ENCODE results near the gene PNRC1.
A peak's percentile ranks its signal among the peaks of the same experiment; 100 is the strongest.
"Not testable (repeated sequence)": the region's sequence is repeated elsewhere in the genome, so short reads cannot be mapped to it uniquely, and the experiment has no call there.

Gene PNRC1

DNA sequence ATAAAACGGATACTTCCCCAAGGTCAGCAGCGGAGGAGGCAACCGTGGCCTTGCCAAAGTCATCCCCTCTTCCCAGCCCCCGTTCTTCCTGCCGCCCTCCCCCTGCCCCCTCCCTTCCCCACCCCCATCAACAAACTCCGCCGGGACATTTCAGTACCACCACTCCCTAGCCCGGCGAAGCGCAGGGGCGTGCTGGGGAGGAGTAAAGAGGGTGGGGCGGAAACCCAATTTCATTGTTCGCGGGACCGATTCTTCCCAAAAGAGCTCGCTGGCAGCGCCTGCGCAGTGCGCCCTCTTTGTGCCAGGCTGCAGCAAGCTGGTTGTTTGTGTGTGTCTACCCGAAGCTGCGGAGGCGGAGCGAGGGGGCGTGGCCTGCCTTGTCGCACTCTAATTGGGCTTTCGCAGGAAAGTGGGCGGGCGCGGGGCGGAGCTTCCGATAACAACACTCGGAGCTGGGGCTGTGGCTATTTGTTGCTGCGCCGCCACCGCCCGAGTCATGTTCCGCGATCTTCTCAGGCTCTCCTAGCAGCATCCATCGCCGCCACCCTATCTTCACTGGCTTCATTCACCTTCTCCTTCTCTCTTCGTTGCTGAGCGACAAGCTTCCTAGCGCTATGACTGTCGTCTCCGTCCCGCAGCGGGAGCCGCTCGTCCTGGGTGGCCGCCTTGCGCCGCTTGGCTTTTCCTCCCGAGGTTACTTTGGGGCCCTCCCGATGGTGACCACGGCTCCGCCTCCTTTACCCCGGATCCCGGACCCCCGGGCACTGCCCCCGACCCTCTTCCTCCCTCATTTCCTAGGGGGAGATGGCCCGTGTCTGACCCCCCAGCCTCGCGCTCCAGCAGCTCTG lies at the start of gene PNRC1:
PNRC1 (plus strand) TSS at position 471 of the 848 bp plus-strand sequence; CDS start at position 615, 144 bp downstream.
- peak within 1 kb of the TSS; percentile 98 for H3K27ac Mint-ChIP-seq
- ATAC-seq = peak; percentile 89
- H3K36me3 Mint-ChIP-seq = peaks cover 38% of the 10 kb centered on the region
- H3K27me3 Mint-ChIP-seq = no peaks in the 10 kb centered on the region
- H3K4me3 Mint-ChIP-seq = peak within 1 kb of the TSS; percentile 100
- peaks cover 29% of the 10 kb centered on the region for H3K4me1 Mint-ChIP-seq
- H3K9me3 Mint-ChIP-seq = no peaks in the 10 kb centered on the region

DNA sequence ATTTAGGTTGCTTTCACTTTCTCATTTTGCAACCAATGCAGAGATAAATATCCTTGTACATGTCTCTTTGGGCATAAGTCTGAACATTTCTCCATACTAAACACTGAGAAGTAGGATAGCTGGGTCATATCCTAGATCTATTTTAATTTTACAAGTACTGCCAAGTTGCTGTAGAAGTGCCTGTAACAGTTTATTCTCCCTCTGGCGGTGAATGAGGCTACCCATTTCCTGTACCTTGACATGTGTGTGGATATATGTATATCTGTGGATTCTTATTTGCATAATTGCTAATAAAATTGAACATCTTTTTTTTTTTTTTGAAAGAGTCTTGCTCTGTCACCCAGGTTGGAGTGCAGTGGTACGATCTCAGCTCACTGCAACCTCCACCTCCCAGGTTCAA lies 48.0 kb upstream of the PNRC1 start:
- Mint-ChIP-seq H3K9me3 (peaks cover under 1% of the 10 kb centered on the region), H3K36me3 (peaks cover 2% of the 10 kb centered on the region), H3K4me1 (no peaks in the 10 kb centered on the region), H3K27ac (no peak overlapping the region), H3K4me3 (no peak overlapping the region), H3K27me3 (peaks cover 6% of the 10 kb centered on the region)
- no peak for ATAC-seq

DNA sequence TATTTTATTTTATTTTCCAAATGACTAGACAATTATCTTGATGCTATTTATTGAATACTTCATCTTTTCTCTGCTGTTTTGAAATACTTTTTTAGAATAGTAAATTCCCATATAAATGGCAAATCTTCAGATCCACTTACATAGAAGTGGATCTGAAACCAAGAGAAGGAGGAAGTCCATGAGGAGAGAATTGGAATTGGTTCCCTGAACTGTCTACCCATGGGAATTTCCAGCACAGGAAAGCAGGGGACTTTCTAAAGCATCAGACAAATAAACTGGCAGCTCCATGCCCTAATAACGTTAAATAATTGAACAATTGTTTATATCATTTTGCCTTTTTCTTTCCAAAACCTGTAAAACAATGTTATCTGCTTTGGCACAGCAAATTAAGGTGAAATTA lies 47.1 kb upstream of the PNRC1 start:
- H3K27me3 Mint-ChIP-seq = peaks cover under 1% of the 10 kb centered on the region
- no peaks in the 10 kb centered on the region for H3K4me1 Mint-ChIP-seq
- no peak overlapping the region for H3K4me3 Mint-ChIP-seq
- no peak overlapping the region for H3K27ac Mint-ChIP-seq
- no peak for ATAC-seq
- H3K36me3 Mint-ChIP-seq = peaks cover 10% of the 10 kb centered on the region
- H3K9me3 Mint-ChIP-seq = peaks cover 8% of the 10 kb centered on the region

DNA sequence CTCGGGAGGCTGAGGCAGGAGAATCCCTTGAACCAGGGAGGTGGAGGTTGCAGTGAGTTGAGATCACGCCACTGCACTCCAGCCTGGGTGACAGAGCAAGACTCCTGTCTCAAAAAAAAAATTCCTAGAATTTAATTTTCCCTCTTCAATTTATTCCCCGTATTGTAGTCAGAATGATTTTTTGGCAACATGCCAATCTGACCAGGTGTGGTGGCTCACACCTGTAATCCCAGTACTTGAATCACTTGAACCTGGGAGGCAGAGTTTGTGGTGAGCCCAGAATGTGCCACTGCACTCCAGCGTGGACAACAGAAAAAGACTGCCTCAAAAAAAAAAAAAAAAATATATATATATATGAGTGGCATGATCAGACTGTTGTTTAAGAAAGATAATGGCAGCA lies 46.4 kb upstream of the PNRC1 start:
- H3K27ac Mint-ChIP-seq, H3K4me3 Mint-ChIP-seq, H3K4me1 Mint-ChIP-seq, ATAC-seq, H3K27me3 Mint-ChIP-seq: not testable (repeated sequence)
- Mint-ChIP-seq H3K36me3 (peaks cover 16% of the 10 kb centered on the region), H3K9me3 (peaks cover 14% of the 10 kb centered on the region)

DNA sequence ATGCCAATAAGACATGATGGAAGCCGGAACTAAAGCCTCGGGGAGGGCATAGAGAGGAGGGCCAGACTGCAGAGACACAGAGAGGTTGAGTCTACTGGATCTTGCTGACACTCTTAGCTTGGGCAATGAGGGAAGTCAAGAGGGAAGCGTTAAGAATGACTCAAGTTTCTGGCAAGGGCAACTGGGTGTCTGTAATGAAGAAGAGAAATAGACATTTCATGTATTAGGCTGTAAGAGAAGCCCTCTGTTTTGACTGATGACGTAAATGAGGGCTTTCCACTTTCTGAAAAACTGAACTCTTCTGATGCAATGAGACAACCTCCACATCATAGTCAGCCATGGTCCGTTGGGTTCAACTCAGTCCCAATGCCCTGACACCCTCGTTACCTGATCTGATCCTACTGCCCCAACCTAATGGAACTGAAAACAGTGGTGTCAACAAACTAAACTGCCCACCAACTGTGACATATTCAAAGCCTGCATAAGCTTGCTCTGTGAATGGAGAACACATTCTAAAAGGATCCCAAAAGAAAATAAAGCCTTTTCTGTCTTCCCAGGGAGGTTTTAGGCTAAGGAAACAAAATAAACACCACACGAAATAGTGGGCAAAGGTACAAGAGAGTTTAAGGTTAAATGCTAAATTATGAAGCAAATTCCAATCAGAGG lies 45.8 kb upstream of the PNRC1 start:
- Mint-ChIP-seq H3K27ac (no peak overlapping the region), H3K36me3 (peaks cover 16% of the 10 kb centered on the region), H3K4me1 (no peaks in the 10 kb centered on the region), H3K4me3 (no peak overlapping the region), H3K27me3 (peaks cover 7% of the 10 kb centered on the region), H3K9me3 (peaks cover 14% of the 10 kb centered on the region)
- no peak for ATAC-seq

DNA sequence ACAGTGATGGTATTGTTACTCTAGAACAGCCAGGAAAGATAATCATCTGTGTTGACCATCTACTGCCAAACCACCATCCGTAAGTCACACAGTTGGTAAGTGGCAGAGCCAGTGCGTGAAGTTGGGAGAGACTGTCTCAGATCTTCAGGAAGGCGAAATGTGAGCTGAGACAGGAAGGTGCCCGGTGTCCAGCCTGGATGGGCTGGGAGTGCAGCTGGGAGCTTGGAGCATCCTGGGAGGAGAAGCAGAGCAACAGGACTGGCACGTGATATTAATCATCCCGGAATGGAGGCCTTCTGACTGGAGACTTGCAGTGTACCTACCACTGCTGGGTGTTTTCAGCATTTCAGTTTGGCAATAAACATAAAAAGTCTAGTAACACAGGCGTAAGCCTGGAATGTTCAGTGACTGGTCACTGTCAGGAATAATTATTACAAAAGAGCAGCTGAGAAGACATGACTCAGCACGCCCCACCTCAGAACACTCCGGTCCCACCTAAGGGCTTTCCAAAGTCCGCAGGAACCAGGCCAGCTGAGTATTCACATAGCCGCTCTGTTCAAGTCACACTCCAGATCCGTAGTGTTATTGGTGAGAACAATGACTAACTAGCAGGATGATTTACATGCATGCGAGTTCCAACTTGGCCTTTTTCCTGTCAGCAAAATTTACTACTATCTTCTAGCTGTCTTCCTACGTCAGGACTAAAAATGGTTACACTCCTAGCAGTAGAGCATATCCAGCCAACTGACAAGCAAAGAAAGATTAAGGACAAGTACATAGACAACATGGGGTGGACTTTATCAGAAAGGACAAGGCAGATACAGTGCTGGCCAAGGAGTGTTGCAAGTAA lies 45.1 kb upstream of the PNRC1 start:
- Mint-ChIP-seq H3K27ac (no peak overlapping the region), H3K4me1 (no peaks in the 10 kb centered on the region), H3K27me3 (peaks cover 7% of the 10 kb centered on the region), H3K36me3 (peaks cover 16% of the 10 kb centered on the region), H3K9me3 (peaks cover 14% of the 10 kb centered on the region), H3K4me3 (no peak overlapping the region)
- no peak for ATAC-seq

DNA sequence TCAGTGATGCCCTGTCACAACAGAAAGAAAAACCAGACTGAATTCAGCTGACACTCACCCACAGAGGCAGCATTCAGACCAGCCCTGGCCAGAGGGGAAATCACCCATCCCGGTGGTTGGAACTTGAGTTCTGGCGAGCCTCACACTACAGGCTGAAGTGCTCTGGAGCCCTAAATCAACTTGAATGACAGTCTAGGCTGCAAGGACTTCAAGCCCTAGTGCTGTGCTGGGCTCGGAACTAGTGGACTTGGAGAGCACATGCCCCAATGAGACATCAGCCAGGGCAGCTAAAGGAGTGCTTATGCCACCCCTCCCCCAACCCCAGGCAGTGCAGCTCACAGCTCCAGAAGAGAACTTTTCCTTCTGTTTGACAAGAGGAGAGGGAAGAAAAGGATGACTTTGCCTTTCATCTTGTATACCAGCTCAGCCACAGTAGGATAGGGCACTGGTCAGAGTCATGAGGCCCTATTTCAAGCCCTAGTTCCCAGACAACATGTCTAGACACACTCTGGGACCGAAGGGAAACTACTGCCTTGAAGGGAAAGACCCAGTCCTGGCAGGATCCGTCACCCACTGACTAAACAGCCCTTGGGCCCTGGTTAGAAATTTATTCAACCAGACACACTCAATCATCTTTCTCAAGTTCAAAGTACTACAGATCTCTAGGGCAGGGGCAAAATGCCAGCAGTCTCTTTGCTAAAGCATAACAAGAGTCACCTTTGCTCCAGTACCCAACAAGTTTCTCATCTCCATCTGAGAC lies 43.2 kb upstream of the PNRC1 start:
- Mint-ChIP-seq H3K27ac (no peak overlapping the region), H3K27me3 (peaks cover 7% of the 10 kb centered on the region), H3K4me1 (peaks cover 1% of the 10 kb centered on the region), H3K9me3 (peaks cover 14% of the 10 kb centered on the region), H3K4me3 (no peak overlapping the region), H3K36me3 (peaks cover 16% of the 10 kb centered on the region)
- no peak for ATAC-seq

DNA sequence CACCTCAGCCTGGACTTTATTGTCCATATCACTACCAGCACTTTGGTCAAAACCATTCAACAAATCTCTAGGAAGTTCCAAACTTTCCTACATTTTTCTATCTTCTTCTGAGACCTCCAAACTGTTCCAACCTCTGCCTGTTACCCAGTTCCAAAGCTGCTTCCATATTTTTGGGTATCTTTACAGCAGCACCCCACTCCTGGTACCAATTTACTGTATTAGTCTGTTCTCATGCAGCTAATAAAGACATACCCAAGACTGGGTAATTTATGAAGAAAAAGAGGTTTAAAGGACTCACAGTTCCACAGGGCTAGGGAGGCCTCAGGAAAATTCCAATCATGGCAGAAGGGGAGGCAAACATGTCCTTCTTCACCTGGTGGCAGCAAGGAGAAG lies 42.7 kb upstream of the PNRC1 start:
- not testable (repeated sequence) for H3K4me1 Mint-ChIP-seq, H3K27me3 Mint-ChIP-seq, H3K4me3 Mint-ChIP-seq, H3K27ac Mint-ChIP-seq, ATAC-seq
- Mint-ChIP-seq H3K36me3 (peaks cover 16% of the 10 kb centered on the region), H3K9me3 (peaks cover 14% of the 10 kb centered on the region)

DNA sequence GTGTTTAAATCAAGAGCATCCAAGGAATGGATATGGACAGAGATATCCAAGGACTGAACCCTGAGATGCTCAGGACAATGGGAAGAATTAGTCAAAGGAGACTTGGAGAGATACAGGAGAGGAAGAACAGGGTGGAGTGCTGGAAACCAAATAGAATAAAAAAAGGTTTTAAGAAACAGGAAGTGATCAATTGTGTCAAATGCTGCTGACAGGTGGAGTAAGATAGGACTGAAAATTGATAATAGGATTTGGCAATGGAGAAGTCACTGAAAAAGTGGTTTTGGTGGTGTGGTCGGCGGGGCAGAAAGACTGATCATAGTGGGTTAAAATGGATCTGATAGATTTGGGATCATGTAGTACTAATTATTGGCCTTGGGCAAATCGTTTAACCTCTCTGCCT lies 37.9 kb upstream of the PNRC1 start:
- no peak for ATAC-seq
- Mint-ChIP-seq H3K4me1 (peaks cover 15% of the 10 kb centered on the region), H3K9me3 (peaks cover 13% of the 10 kb centered on the region), H3K36me3 (peaks cover 13% of the 10 kb centered on the region), H3K4me3 (no peak overlapping the region), H3K27me3 (peaks cover 7% of the 10 kb centered on the region), H3K27ac (no peak overlapping the region)

DNA sequence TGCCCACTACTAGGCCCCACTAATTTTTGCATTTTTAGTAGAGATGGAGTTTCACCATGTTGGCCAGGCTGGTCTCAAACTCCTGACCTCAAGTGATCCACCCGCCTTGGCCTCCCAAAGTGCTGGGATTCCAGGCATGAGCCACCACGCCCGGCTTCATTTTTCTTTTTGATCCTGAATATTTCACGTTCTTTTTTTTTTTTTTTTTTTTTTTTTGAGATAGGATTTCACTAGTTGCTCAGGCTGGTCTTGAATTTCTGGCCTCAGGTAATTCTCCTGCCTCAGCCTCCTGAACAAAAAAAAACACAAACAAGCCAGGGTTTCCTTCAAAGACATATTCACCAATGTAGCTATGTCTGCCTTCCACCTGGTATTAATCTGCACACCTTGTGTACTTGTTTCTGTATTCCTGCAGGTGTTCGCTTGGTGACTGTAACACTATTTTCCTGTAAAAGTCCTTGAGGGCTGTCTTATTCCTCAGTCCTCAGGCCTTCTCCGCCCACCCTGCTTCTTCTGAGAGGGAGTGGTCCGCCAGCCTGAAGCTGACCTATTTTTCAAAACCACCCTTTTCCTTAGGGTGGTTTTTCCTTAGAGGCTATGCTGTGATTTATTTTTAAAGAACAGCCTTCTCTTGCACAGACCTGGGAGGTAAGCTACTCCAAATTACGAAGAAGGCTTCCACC lies 36.1 kb upstream of the PNRC1 start:
- no peak overlapping the region for H3K27ac Mint-ChIP-seq
- H3K27me3 Mint-ChIP-seq = no peaks in the 10 kb centered on the region
- no peak overlapping the region for H3K4me3 Mint-ChIP-seq
- H3K9me3 Mint-ChIP-seq = no peaks in the 10 kb centered on the region
- H3K36me3 Mint-ChIP-seq = no peaks in the 10 kb centered on the region
- H3K4me1 Mint-ChIP-seq = peaks cover 15% of the 10 kb centered on the region
- no peak for ATAC-seq

DNA sequence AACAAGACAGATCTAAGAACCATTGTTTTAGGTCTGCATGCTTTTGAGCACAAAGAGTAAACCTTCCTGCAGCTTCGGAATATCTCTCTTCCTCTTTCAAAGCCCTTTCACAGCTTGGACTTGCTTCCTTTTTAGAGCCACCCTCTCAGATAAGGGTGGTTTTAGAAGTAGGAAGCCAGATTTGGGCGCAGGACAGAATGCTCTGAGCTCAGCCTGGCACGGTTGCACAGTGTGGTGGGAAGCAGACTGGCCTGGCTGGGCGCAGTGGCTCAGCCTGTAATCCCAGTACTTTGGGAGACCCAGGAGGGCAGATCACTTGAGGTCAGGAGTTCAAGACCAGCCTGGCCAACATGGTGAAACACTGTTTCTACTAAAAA lies 35.6 kb upstream of the PNRC1 start:
- no peaks in the 10 kb centered on the region for H3K36me3 Mint-ChIP-seq
- no peaks in the 10 kb centered on the region for H3K9me3 Mint-ChIP-seq
- no peak overlapping the region for H3K4me3 Mint-ChIP-seq
- no peaks in the 10 kb centered on the region for H3K27me3 Mint-ChIP-seq
- H3K4me1 Mint-ChIP-seq = peaks cover 15% of the 10 kb centered on the region
- H3K27ac Mint-ChIP-seq = no peak overlapping the region
- ATAC-seq = peak; percentile 57

DNA sequence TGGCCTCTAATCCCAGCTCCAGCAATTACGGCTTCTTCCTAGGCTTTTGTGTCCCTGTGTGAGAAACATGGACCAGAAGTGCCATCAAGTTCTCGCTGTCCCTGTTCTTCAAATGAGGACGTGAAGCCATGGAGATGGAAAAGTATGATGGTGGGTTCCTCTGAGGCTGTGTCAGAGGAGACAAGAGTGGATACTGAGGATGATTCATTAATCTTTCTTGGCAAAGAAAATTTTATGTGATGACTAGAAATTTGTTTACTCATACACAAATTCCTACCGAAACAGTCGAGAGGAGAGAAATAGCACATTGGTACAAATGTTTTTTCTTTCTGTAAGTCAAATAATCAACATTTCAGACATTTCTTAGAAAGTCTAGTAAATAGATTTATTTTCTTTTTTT lies 35.0 kb upstream of the PNRC1 start:
- no peak overlapping the region for H3K27ac Mint-ChIP-seq
- ATAC-seq = no peak
- H3K4me3 Mint-ChIP-seq = no peak overlapping the region
- peaks cover 15% of the 10 kb centered on the region for H3K4me1 Mint-ChIP-seq
- H3K9me3 Mint-ChIP-seq = no peaks in the 10 kb centered on the region
- H3K36me3 Mint-ChIP-seq = no peaks in the 10 kb centered on the region
- no peaks in the 10 kb centered on the region for H3K27me3 Mint-ChIP-seq

DNA sequence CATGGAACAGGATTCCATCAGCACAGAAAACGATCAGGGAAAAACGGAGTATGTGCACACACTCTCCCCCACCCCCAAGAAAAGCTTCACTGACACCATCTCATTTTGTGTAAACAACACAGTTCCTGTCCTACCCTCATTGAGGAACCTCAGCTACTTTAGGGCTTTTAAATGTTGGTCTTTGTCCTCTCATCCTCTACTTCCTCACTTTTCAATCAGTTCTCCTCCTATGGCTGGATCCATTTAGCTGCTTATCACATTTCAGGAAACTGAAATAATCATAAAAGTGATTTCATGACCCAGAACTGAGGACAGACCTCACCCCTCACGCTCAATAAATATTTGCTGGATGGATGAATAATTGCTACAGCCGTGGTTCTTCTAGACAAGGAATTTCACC lies 33.1 kb upstream of the PNRC1 start:
- no peaks in the 10 kb centered on the region for H3K27me3 Mint-ChIP-seq
- no peak overlapping the region for H3K27ac Mint-ChIP-seq
- no peak for ATAC-seq
- H3K4me3 Mint-ChIP-seq = no peak overlapping the region
- no peaks in the 10 kb centered on the region for H3K36me3 Mint-ChIP-seq
- no peaks in the 10 kb centered on the region for H3K9me3 Mint-ChIP-seq
- peaks cover 13% of the 10 kb centered on the region for H3K4me1 Mint-ChIP-seq

DNA sequence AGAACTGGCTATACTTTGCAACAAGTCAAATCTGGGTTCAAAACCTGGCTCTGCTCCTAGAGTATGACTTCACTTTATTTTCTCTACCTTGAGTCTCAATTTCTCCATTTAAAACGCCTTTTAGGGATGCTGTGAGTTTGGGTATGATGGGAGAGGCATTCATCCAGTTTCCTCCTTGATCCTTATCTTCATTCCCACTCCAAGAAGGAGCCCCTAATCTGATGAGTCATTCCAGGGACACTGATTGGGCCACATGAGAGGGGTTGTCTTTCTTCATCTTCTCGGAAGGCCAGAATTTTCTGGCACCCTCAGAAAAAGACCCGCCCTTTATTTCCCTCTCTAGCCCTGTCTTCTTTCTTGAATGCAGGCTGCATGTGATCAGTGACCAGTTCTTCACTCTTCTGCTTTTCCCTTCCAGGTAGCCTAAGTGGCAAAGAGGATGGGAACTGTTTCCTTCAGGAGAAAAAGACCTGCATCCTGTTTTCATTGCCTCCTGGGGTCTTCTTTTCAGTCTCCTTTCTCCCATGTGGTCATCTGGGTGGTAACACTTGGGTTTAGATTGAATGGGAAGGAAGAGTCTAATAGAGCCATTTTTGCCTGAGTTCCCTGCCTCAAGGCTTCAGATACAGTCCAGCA lies 32.1 kb upstream of the PNRC1 start:
- Mint-ChIP-seq H3K4me3 (no peak overlapping the region), H3K27ac (no peak overlapping the region), H3K4me1 (peaks cover 7% of the 10 kb centered on the region), H3K9me3 (no peaks in the 10 kb centered on the region), H3K27me3 (no peaks in the 10 kb centered on the region), H3K36me3 (no peaks in the 10 kb centered on the region)
- ATAC-seq = no peak
